Fibroblast of mammary gland (primary cell): ENCODE data around the gene SSBP3.

Experiments used
- DNase-seq: peaks from one replicate; pipeline ENCODE4 v3.0.0-alpha.2; 2010; ENCODE audit warnings: low read depth
- H3K4me3 ChIP-seq: 2 replicates; pipeline ENCODE4 v1.5.1; 2011; ENCODE audit warnings: low read depth, mild to moderate bottlenecking, low read length, moderate library complexity; ENCODE audit not compliant: control insufficient read depth
- CTCF ChIP-seq: conservative IDR thresholded peaks from 2 replicates; pipeline ENCODE4 v1.5.1; 2011; ENCODE audit warnings: low read depth, low read length, inconsistent platforms; ENCODE audit not compliant: control insufficient read depth, insufficient read depth

Gene SSBP3

GRCh38 chr1:54371038-54371941 is 34.9 kb downstream of the SSBP3 start:
- H3K4me3 ChIP-seq, result no peak overlapping the region
- no peak for DNase-seq
- no peak for TF ChIP-seq CTCF

- H3K4me3 ChIP-seq, result no peak overlapping the region
- no peak for DNase-seq
- TF ChIP-seq CTCF, result no peak
These were observed 35.8 kb downstream of the SSBP3 start for GRCh38 chr1:54370287-54370989.

GRCh38 chr1:54367613-54368012 is 38.6 kb downstream of the SSBP3 start:
- no peak for TF ChIP-seq CTCF
- no peak overlapping the region for H3K4me3 ChIP-seq
- DNase-seq, result no peak

GRCh38 chr1:54365847-54366246 is 40.3 kb downstream of the SSBP3 start:
- no peak for DNase-seq
- H3K4me3 ChIP-seq, result no peak overlapping the region
- no peak for TF ChIP-seq CTCF

- H3K4me3 ChIP-seq, result no peak overlapping the region
- DNase-seq, result no peak
- TF ChIP-seq CTCF, result no peak
These were observed 40.8 kb downstream of the SSBP3 start for GRCh38 chr1:54365398-54365797.

GRCh38 chr1:54364995-54365394 is 41.2 kb downstream of the SSBP3 start:
- TF ChIP-seq CTCF, result no peak
- no peak for DNase-seq
- H3K4me3 ChIP-seq, result no peak overlapping the region
